GM19239 (cell line): ENCODE measurements around the gene CERKL.

Source experiments
- DNase-seq: peaks from one replicate; pipeline ENCODE4 v3.0.0; 2011; ENCODE audit warnings: low spot score; ENCODE audit not compliant: insufficient read length
- FAIRE-seq: peaks from 2 replicates; lab custom pipeline; 2011; peaks lifted over from hg19 to GRCh38; lab: Jason Lieb, UNC

CERKL gene

DNA sequence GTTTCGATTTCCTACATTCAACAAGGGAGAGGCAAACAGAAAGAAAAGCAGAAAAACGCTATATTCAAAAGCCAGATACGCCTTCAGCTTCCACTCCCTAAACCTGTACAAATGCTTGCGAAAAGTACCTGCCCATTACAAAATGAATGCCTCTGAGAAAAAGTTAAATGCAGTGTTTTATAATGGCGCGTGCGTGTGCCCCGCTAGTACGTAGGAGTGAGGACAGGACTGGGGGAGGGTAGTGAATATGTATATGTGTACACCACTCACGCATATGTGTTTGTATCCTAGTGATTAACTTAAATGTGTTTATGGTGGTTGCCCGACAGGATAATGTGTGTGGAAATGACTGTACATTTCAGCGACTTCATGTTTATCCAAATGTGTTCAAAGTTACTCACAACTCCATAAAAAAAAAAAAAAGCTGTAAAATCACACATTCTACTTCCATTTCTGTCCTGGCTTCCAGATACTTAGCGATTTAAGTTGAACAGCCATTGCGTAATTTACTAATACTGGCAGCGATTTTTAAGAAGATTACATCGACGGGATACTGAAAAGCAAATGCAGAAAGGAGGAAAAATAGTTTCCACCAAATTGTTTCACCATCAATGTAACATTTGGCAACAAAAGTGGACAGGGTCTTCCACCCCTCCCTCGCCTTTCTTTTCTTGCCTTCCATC lies 22.1 kb upstream of the CERKL start:
- no peak for FAIRE-seq

DNA sequence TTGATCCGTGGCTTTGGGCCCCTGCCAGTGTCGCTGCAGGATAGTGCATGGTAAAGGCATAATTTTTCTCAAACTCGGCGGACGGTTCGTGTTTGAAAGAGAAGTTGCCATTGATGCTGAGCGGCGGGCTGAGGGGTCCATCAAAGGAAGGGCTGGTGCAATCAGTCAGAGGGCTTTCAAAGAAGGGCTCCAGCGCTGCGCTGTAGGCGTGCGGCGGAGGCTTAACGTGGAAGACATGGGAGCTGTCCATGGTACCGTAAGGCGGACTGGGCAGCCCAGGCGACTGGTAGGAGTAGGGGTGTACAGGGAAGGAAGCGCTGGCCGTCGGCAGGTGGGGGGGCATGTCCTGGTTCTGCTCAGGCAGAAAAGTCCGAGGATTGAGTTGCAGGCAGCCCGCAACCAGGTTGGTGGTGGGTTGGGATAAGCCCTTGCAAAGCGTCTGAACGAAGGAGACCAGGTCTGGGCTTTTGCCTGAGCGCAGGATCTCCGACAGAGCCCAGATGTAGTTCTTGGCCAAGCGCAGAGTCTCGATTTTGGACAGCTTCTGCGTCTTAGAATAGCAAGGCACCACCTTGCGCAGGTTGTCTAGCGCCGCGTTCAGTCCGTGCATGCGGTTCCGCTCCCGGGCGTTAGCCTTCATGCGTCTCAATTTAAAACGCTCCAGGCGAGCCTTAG lies 21.1 kb upstream of the CERKL start:
- FAIRE-seq (peak; percentile 39), DNase-seq (no peak)

More for the DNA sequence above, 22.1 kb upstream of the CERKL start:
- DNase-seq: no peak

DNA sequence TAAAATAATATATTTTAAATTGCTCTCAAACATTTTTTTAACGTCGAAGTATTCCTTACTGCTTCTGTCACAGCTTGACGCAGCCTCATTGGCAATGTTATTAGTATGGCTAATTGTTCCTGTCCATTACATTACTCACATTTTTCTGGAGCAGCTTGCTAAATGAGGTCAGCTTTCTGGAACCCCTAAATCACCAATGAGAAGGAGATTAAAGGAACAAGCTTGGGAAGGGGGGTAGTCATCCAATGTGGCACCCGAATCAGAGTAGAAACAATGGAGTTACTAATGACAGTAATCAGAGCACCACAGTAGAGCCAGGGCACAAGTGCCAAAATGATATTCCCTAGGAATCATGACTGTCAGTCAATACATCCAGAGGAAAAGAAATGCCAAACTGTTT lies 18.3 kb upstream of the CERKL start:
- FAIRE-seq (no peak), DNase-seq (no peak)

DNA sequence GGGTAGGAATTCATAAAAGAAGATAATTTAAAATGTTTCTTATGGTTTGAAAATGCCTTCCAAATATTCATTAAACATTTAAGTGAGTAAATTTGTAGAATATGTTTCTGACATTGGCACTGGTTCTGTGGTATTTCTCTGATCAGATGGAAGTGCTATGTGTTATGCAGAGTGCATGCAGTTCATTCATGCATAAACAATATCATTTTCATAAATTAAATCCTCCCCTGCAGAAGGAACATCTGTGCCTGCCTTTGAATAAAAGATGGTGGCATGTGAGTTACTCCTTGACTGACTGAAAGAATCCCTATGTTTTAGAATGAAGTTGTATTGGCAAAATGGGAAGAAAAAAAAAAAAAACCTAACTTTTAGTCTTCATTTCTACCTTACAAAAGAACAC lies 17.6 kb upstream of the CERKL start:
- FAIRE-seq (no peak), DNase-seq (no peak)

DNA sequence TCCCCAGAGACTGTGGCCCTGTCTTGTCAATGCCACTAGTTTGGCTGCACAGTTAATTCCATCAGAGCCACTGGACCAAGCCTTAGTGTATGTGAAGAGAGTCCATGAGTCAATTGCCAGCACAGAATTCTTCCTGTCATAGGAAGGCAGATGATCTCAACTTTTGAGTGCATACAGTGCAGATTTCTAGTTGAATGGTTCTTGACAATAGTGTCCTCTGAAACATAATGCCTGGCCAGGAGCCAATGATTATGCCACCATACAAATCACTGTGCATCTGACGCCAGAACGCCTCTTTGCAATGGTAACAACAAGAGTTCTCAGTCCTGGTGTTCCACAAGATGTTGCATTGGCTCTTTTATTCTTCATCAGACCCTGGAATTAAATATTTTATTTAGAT lies 16.3 kb upstream of the CERKL start:
- no peak for DNase-seq
- FAIRE-seq: no peak

DNA sequence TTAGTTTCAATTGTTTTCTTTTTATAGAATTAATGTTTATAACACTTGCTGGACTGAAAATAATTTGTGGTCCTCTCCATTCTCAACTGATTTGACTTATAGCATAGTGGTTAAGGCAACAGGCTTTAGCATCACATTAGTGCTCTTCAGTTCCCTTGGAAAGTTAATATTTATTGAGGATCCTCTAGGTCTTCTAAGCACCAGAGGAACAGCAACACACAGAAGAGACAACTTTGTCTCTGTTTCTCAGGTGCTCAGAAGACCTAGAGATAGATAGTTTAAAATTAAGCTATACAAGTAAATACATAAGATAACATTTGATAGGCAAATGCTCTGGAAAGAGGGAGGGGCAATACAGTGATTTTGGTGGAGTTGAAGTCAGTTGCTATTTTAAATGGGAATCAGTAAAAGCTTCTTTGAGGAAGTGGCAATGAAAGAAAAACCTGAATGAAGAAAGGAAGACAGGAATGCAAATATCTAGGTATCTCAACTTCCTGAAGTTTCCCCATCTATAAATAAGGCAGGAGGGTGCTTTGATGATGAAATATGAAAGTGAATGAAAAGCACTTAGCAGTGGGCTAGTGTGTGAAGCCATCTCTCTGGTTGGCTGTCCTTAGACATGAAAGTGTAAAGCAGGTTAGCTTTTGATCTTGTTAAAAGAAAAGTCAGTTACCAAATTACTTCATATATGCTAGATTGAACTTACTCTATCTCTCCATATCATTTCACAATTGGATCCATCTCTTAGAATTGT lies 15.5 kb upstream of the CERKL start:
- FAIRE-seq (peak; percentile 96), DNase-seq (no peak)

DNA sequence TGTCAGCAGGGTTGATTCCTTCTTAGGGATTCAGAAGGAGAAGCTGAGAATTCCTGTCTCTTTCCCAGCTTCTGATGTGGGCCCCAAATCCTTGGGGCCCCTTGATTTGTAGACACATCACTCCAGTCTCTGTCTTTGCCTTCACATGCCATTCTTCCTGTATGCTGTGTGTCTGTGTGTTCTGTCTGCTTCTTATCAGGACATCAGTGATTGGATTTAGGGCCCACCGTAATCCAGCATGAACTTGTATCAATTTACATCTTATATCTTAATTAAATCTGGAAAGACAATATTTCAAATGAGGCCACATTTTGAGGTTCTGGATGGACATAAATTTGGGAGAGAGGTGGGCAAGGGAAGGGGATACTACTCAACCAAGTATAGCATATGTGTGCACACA lies 13.7 kb upstream of the CERKL start:
- no peak for FAIRE-seq
- no peak for DNase-seq

DNA sequence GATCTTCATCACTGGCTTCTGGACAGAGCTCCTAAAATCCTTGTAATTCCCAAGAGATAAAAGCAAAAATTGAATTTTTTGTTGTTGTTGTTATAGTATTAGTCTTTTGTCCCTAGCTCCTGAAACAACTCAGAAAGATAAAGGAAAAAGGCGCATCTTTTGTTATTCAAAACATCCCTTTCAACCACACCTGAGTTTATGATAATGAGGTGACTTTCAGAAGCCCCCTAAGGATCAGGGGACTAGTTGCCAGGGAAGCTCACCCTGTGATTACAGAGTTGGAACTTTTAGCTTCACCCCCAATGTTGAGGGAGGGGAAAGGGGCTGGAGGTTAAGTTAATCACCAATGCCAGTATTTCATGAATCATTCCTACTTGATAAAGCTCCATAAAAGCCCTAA lies 10.3 kb upstream of the CERKL start:
- FAIRE-seq (peak; percentile 45), DNase-seq (no peak)

DNA sequence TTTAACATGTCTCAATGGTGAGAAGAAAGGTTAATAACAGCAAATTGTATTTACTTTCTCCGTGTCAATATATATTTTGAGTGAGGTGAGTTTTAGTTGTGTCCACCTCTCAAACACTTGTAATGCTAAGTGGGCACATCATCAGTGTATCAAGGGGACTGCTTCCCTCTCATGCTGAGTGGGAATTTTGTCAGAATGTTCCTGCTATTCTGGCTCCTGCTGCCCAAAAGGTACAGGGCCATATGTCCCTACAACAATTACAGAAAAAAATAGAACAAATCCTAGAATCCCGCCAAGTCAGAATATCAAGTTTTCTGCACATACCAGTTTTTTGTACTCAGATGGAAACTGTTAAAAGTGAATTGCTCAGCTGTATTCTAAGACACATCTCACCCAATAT lies 5.4 kb upstream of the CERKL start:
- no peak for FAIRE-seq
- no peak for DNase-seq

DNA sequence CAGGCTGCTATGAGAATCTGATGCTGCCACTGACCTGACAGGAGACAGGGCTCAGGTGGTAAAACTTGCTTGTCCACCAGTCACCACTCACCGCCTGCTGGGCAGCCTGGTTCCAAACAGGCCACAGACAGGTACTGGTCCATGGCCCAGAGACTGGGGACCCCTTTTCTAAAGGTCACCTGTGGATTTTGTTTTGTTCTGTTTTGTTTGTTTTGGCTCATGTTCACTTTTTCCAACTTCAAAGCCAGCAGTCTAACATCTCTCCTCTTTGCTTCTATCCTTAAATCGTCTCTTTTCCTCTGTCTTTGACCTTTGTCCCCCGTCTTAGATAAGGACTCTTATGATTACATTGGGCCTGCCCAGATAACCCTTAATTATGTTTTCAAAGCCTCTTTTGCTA lies 3.3 kb upstream of the CERKL start:
- no peak for DNase-seq
- no peak for FAIRE-seq

DNA sequence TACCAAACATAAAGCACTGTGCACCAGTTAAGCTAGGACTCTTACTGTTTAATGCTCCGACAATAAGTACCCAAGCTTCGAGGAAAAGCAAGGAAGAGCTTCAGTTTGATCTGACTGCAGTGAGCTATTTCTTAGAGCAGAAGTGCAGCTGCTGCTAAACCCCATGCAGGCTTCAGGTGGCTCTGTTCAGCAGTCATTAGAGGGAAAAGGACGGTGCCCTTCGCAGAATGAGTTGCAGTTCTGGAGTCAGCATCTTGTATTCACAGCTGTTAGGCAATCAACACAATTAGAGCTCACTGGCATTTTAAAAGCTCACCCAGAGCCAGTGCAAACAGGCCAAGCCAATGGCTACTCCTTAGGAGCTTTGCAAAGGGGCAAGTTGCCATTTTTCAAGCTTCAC lies 1.5 kb upstream of the CERKL start:
- DNase-seq (no peak), FAIRE-seq (no peak)

DNA sequence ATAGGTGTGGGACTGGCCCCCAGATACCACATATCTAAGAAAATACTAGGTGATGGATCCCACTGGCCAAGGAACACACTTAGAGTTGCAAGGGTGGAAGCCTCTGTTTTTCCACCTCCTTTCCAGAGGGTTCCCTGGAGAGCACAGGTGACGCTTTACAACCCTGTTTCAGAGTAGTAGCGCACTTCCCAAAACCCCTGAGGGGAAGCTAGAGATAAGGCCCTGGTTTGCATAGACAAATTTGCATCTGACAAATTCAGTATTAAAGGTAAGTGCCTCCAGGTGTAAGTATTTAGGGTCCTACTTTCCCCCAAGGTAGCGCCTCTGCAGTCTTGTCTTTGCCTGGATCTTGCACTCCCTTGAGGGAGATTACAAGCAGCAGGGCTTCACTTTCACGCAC lies 474 bp upstream of the CERKL start:
- FAIRE-seq: no peak

DNA sequence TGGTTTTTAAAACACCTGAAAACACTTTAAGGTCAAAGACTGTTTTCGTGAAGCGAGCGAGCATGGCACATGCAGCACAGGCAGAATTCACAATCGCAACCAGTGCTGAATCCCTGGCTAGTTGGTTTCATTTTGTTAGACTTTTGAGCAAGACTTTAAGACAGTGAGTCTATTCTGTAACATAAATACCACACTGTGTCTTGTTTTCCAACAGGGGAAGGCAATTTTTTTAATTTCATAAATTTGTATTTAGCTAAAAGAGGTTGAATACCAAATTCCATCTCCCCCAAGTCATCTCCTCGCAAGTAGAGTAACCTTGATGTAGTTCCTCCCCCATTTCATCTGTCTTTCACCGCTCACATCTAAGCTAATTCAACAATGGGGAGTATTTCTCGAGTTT lies 1.4 kb downstream of the CERKL start:
- FAIRE-seq (peak; percentile 52), DNase-seq (no peak)

More for the DNA sequence above, 474 bp upstream of the CERKL start:
- no peak for DNase-seq

DNA sequence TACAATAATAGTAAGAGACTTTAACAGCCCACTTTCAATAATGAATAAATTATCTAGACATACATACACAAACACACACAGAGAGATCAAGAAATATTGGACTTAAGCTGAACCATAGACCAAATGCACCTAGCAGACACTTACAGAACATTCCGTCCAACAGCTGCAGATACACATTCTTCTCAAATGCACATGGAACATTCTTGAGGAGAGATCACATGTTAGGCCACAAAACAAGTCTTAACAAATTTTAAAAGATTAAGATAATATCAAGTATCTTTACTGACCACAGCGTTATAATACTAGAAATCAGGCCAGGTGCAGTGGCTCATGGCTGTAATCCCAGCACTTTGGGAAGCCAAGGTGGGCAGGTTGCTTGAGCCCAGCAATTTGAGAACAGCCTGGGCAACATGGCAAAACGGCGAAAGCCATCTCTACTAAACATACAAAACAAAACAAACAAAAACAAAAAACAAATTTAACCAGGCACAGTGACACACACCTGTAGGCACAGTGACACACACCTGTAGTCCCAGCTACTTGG lies 7.4 kb downstream of the CERKL start:
- no peak for DNase-seq
- FAIRE-seq: peak; percentile 70

DNA sequence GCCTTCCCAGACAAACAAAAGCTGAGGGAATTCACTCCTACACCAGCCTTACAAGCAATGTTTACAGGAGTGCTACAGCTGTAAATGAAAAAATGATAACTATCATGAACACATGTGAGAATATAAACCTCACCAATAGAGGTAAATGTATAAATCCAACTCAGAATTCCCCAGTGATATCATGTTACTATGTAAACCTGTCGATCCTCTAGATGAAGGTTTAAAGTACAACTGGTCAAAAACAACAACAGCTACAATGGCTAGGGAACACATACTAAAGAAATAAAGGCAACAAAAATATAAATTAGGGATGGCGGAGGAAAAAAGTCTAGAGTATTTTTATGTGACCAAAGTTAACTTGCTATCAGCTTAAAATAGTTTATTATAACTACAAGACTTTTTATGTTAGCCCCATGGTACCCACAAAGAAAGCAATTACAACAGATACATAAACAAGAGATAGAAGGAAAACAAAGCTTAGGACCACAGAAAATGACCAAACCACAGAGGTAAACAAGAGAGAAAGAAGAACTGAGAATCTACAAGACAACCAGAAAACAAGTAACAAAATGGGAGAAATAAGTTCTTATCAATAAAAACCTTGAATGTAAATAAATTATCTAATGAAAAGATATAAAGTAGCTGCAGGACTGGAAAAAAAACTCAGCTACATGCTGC lies 8.3 kb downstream of the CERKL start:
- FAIRE-seq (no peak), DNase-seq (no peak)

DNA sequence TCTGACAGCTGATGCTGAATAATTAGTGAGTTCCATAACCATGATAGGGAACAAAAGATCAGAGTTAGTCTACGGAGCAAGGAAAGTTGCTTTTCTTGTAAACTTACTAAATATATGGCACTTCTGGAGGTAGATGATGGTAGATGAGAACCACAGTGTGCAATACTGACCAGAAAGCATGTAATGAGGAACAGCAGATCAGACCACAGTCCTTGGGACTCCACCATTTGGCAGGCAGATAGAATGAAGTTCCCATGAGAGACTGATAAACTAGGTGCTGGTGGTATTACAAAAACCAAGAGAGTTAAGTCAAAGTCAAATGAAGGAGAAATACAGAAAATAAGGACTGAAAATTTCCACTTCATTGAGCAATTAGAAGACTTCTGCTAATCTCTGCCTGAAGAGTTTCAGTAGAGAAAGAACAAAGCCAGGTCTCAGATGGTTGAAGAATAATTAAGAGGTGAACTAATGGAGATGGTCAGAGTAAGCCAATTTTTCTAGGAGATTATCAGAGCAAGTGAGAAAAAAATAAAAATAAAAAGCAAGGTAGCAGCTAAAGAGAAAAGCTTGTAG lies 10.4 kb downstream of the CERKL start:
- DNase-seq (no peak), FAIRE-seq (peak; percentile 23)

DNA sequence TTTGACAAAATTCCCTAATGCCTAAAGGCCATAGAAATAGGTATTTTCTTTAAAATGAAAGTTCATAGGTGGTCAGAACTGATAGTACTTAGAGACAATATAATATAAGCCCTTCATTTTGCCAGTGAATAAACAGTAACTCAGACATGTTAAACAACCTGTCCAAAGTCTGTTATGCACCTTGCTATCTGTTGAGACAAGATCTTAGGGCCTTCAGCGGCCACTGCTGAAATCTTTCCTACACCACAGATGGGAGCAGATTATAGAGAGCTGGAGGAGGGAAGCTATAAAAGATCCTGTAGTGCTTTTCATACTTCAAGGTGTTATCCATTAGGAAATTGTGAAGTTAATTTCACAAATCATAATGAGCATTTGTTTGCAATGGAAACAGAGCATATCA lies 13.8 kb downstream of the CERKL start:
- no peak for FAIRE-seq

DNA sequence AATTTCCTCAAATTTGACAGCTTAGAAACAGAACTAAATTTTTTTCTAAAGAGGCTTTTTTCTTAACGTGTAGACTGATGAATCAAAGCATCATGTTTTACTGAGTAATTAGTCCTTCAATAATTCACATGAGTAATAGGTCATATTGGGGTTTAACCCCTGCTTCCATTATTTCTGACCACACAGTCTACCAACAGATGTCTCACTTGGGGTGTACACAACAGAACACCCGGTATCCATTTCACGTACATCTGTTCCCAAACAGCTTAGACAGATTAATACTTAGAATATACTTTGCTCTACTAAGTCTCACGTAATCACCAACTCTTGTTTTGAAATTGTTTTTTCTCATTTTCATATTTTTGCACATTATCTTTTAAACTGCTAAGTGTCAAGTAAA lies 14.8 kb downstream of the CERKL start:
- no peak for FAIRE-seq
- DNase-seq: no peak

More for the DNA sequence above, 13.8 kb downstream of the CERKL start:
- DNase-seq: no peak

DNA sequence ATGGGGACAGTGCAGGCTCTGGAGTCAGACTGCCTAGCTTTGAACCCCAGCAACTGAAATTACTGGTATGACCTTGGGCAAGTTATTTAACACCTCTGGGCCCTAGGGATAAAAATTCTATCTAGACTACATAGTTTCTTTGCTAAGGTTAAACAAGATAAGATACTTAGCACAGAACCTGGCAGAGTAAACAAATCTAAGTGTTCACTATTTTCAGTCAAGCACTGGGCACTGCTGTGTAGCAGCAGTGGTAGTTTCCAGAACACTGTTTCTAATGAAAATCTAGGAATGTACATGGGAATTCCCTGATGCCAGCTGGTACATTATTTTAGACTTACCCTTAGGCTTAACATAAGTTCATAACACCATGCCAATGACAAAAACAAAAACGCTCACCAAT lies 17.2 kb downstream of the CERKL start:
- FAIRE-seq: no peak
- DNase-seq: no peak

DNA sequence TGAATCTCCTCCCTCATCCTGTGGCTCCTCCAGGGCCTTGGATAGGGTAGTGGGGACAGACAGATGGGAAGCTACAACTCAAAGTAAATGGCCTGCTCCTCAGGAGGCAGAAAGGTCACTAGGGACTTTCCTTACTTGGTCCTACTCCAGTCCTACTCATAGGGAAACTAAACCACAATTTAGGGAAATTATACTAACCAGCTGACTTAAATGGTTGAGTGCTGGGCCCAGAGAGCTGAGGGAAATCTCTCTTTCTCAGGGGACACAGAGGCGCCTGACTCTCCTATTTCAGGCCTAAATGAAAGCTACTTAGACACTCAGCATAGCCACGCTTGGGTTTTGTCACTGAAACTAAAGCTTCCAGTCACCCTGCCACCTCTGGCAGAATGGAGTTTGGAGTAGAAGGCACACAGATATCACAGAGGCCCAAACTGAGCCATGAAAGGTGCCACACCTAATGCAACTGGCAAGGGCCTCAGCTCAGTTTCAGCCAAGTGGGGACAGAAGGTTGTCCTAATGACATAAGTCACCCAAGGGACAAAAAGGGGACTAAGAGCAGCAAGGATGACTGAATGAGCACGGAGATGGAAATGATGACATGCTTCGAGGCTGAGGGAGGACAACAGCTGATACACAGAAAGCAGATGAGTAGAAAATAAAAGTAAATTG lies 24.0 kb downstream of the CERKL start:
- DNase-seq (no peak), FAIRE-seq (peak; percentile 82)
